MCF 10A (cell line): ENCODE measurements around the gene THAP2. TPM values are rescaled to one million over a fixed set of nuclear protein-coding genes. Genes with fewer than 3 reads are reported as not detected.

Experiments
- BruUV-seq: library from RNA; stranded (reverse); fragments of 400-500 nt; replicated peaks from 2 replicates; lab custom pipeline; 2021; lab: Mats Ljungman, UMichigan
- CTCF ChIA-PET: fragments of 300-600 bp; sonication (Branson Sonifier 250); formaldehyde crosslinking; extraction: SDS; loops from one replicate; lab custom pipeline; 2021; ENCODE audit warnings: antibody characterized with exemption, inconsistent platforms; lab: Yijun Ruan, JAX
- POLR2A ChIA-PET: fragments of 300-600, 350-650 bp; sonication (Branson Sonifier 250); formaldehyde crosslinking; extraction: SDS; loops from one replicate; lab custom pipeline; 2020; ENCODE audit warnings: antibody characterized with exemption, inconsistent platforms; lab: Yijun Ruan, JAX
- DNase-seq: peaks from one replicate; pipeline ENCODE4 v3.0.0-alpha.2; 2018; ENCODE audit not compliant: unreplicated experiment
- H3K27ac Mint-ChIP-seq: one replicate; pipeline ENCODE4 v1.8.0; 2022; ENCODE audit warnings: mild to moderate bottlenecking, low read depth, mixed read lengths; ENCODE audit not compliant: unreplicated experiment
- H3K27me3 Mint-ChIP-seq: one replicate; pipeline ENCODE4 v1.8.0; 2022; ENCODE audit warnings: mixed read lengths; ENCODE audit not compliant: insufficient read depth, unreplicated experiment
- H3K36me3 Mint-ChIP-seq: one replicate; pipeline ENCODE4 v1.8.0; 2022; ENCODE audit warnings: mild to moderate bottlenecking, moderate library complexity, mixed read lengths; ENCODE audit not compliant: insufficient read depth, unreplicated experiment
- H3K4me1 Mint-ChIP-seq: one replicate; pipeline ENCODE4 v1.8.0; 2022; ENCODE audit warnings: mixed read lengths; ENCODE audit not compliant: insufficient read depth, unreplicated experiment
- H3K4me3 Mint-ChIP-seq: one replicate; pipeline ENCODE4 v1.8.0; 2022; ENCODE audit warnings: mild to moderate bottlenecking, moderate library complexity, mixed read lengths; ENCODE audit not compliant: unreplicated experiment
- H3K9me3 Mint-ChIP-seq: one replicate; pipeline ENCODE4 v1.8.0; 2022; ENCODE audit warnings: mixed read lengths; ENCODE audit not compliant: unreplicated experiment
- intact Hi-C: fragments of 100-400 bp; cut with micrococcal nuclease; formaldehyde crosslinking; loops from 2 replicates; pipeline ENCODE4 v1.14.1; 2022
- total RNA-seq: library from RNA; stranded (reverse); gene quantifications from 2 replicates; pipeline ENCODE4 v1.2.3, GENCODE V29; 2022
- TF ChIP-seq, protein P1 (sequence below): fragments of 200-600 bp; IDR thresholded peaks from one replicate; pipeline ENCODE4 v1.8.0; 2022; ENCODE audit warnings: antibody characterized with exemption, mild to moderate bottlenecking; ENCODE audit not compliant: unreplicated experiment

The THAP2 gene
- total RNA-seq, 1 experiment from 2014 or later = 13.0 TPM

DNA sequence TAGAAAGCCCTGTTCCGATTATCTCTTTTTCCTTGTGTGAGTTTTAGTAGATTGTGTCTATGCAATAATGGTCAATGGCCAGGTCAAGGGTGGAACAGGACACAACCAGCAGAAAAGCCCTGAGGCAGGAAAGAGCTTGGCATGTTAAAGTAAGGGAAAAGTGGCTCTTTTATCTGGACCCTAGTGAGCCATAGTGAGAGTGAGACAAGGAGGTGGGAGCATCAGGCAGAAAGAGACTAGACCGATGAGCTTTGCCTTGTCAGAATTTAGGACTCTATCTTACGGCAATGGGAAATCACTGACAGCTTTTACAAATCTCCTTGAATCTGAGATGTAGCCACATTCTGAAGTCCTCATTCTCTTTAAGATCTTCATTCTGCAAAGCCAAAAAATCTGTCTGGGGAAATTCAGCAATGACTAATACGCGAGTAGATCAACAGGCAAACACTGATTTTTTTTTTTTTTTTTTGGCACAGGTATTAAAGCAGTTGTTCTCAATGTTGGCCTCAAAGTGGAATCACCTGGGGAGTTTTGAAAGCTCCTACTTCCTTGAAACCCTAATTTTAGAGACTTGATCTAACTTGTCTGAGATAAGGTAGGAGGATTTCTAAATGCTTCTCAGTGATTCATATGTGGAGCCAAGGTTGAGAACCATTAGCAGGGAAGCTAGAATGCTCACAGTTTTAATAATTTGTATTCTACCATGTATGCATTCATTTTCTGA, 55.7 kb downstream of the THAP2 start:
- H3K27ac Mint-ChIP-seq = peak overlapping the region; percentile 30
- no peak overlapping the region for H3K4me3 Mint-ChIP-seq
- ChIA-PET CTCF (interaction anchor here (0.6 to 7.7 kb wide), 10 partner anchors 11 to 1974 kb away, joined by 3 to 46 read pairs (median 4); partner anchors contain the start of genes TMEM19 and ZFC3H1), POLR2A (interaction anchor here (0.6 to 7.3 kb wide), 17 partner anchors 9 to 1678 kb away, joined by 3 to 83 read pairs (median 5); partner anchors contain the start of genes RAB21, THAP2, TMEM19 and ZFC3H1)
- H3K27me3 Mint-ChIP-seq = no peaks in the 10 kb centered on the region
- intact Hi-C loops = loop anchor here (1.0 kb wide), 1 partner anchor 34 kb away; the partner anchor contains the start of gene TMEM19
- no peaks in the 10 kb centered on the region for H3K9me3 Mint-ChIP-seq
- TF ChIP-seq, protein P1, sequence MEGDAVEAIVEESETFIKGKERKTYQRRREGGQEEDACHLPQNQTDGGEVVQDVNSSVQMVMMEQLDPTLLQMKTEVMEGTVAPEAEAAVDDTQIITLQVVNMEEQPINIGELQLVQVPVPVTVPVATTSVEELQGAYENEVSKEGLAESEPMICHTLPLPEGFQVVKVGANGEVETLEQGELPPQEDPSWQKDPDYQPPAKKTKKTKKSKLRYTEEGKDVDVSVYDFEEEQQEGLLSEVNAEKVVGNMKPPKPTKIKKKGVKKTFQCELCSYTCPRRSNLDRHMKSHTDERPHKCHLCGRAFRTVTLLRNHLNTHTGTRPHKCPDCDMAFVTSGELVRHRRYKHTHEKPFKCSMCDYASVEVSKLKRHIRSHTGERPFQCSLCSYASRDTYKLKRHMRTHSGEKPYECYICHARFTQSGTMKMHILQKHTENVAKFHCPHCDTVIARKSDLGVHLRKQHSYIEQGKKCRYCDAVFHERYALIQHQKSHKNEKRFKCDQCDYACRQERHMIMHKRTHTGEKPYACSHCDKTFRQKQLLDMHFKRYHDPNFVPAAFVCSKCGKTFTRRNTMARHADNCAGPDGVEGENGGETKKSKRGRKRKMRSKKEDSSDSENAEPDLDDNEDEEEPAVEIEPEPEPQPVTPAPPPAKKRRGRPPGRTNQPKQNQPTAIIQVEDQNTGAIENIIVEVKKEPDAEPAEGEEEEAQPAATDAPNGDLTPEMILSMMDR = no peak
- DNase-seq = peak; percentile 92
- peaks cover 7% of the 10 kb centered on the region for H3K4me1 Mint-ChIP-seq
- no TSS peak for BruUV-seq
- H3K36me3 Mint-ChIP-seq = no peaks in the 10 kb centered on the region

DNA sequence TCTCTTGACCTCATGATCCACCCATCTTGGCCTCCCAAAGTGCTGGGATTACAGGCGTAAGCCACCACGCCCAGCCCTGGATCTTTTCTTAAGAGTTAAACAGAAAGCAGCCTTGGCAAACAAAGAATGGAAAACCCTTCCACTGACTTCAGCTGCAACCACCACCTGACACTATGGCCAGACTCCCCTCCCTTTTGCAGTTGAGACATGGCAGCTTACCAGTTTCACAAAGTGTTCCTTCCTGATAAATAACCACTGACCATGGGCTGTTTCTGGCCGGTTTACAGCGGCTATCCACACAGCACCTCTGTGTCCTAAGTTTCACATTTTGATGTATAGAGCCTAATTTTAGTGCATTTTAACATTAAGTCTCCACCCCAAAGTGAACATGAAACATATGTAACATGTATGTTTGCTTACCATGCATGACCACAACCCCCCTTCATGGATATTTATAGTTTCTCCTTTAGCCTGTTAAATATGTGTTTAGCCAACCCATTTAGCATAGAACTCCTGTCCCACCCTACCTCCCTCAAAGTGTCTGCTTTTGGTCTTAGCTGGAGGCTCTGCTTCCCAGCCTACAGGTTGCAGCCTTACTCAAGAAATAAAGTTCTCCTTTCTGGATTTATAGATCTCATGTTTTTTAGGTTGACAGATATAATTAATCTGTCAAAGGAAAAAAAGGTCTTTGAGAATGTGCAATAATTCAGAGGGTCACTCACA, 57.8 kb downstream of the THAP2 start:
- TF ChIP-seq, protein P1 = no peak
- intact Hi-C loops = no loop called here
- H3K4me1 Mint-ChIP-seq = peaks cover 13% of the 10 kb centered on the region
- no TSS peak for BruUV-seq
- no peak overlapping the region for H3K27ac Mint-ChIP-seq
- no peaks in the 10 kb centered on the region for H3K36me3 Mint-ChIP-seq
- CTCF ChIA-PET = interaction anchor here (2.4 to 7.7 kb wide), 2 partner anchors 26 to 36 kb away, joined by 19 to 46 read pairs; partner anchors contain the start of gene TMEM19
- no peak overlapping the region for H3K4me3 Mint-ChIP-seq
- H3K9me3 Mint-ChIP-seq = peaks cover 7% of the 10 kb centered on the region
- H3K27me3 Mint-ChIP-seq = no peaks in the 10 kb centered on the region
- DNase-seq = no peak
- POLR2A ChIA-PET = interaction anchor here (0.7 to 7.3 kb wide), 6 partner anchors 25 to 153 kb away, joined by 3 to 83 read pairs (median 14); partner anchors contain the start of genes RAB21, THAP2, TMEM19 and ZFC3H1

DNA sequence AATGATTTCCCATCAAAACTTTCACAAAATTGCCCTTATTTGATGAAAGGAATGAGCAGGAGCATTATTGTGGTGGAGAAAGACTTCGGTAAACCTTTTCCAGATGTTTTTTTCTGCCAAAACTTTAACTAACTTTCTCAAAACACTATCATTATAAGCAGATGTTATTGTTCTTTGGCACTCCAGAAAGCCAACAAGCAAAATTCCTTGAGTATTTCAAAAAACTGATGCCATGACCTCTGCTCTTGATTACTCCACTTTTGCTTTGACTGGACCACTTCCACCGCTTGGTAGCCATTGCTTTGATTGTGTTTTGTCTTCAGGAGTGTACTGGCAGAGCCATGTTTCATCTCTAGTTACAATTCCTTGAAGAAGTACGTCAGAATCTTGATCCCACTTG, 60.9 kb downstream of the THAP2 start:
- DNase-seq = no peak
- Mint-ChIP-seq H3K27me3 (no peaks in the 10 kb centered on the region), H3K36me3 (no peaks in the 10 kb centered on the region), H3K27ac (no peak overlapping the region), H3K4me3 (no peak overlapping the region), H3K9me3 (peaks cover 7% of the 10 kb centered on the region), H3K4me1 (peaks cover 13% of the 10 kb centered on the region)
- CTCF ChIA-PET = interaction anchor here (0.6 to 2.3 kb wide), 3 partner anchors 22 to 72 kb away, joined by 3 to 18 read pairs (median 7); partner anchors contain the start of gene TMEM19
- intact Hi-C loops = no loop called here
- POLR2A ChIA-PET = interaction anchor here (0.8 to 1.5 kb wide), 2 partner anchors 13 to 30 kb away, joined by 3 to 4 read pairs; no protein-coding TSS in a partner anchor
- TF ChIP-seq, protein P1 = no peak
- no TSS peak for BruUV-seq
